ENCODE data around the gene R3HDM4. TPM values are rescaled to one million over a fixed set of nuclear protein-coding genes. Genes with fewer than 3 reads are reported as not detected.
"Not testable (repeated sequence)": the region's sequence is repeated elsewhere in the genome, so short reads cannot be mapped to it uniquely, and the experiment has no call there.

The R3HDM4 gene
- total RNA-seq, 1 experiment from 2014 or later, result 54.0 TPM

GRCh38 chr19:852136-853013, 60.6 kb downstream of the R3HDM4 start, which contains the start of gene ELANE:
Gene ELANE, plus strand, starts transcription at chr19:852303. Its CDS starts 26 bp downstream, at chr19:852329.
- no peak for DNase-seq
- Mint-ChIP-seq H3K4me3 (ENCODE audit: low read depth, unreplicated experiment) (no peak within 1 kb of the TSS), H3K27ac (ENCODE audit: unreplicated experiment) (no peak within 1 kb of the TSS), H3K9me3 (ENCODE audit: low read depth, unreplicated experiment) (no peaks in the 10 kb centered on the region), H3K36me3 (ENCODE audit: insufficient read depth, unreplicated experiment) (no peaks in the 10 kb centered on the region), H3K4me1 (ENCODE audit: low read depth, unreplicated experiment) (peaks cover 4% of the 10 kb centered on the region), H3K27me3 (ENCODE audit: unreplicated experiment) (peaks cover 24% of the 10 kb centered on the region)
- BruUV-seq (replicated peaks), result no TSS peak
- intact Hi-C loops (cut with micrococcal nuclease; ENCODE audit: unreplicated experiment), result no loop called here
- TF ChIP-seq, protein P1, sequence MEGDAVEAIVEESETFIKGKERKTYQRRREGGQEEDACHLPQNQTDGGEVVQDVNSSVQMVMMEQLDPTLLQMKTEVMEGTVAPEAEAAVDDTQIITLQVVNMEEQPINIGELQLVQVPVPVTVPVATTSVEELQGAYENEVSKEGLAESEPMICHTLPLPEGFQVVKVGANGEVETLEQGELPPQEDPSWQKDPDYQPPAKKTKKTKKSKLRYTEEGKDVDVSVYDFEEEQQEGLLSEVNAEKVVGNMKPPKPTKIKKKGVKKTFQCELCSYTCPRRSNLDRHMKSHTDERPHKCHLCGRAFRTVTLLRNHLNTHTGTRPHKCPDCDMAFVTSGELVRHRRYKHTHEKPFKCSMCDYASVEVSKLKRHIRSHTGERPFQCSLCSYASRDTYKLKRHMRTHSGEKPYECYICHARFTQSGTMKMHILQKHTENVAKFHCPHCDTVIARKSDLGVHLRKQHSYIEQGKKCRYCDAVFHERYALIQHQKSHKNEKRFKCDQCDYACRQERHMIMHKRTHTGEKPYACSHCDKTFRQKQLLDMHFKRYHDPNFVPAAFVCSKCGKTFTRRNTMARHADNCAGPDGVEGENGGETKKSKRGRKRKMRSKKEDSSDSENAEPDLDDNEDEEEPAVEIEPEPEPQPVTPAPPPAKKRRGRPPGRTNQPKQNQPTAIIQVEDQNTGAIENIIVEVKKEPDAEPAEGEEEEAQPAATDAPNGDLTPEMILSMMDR (IDR thresholded peaks at IDR 0.05; ENCODE audit: unreplicated experiment), result no peak
- CTCF ChIA-PET, result no interaction called here

DNA sequence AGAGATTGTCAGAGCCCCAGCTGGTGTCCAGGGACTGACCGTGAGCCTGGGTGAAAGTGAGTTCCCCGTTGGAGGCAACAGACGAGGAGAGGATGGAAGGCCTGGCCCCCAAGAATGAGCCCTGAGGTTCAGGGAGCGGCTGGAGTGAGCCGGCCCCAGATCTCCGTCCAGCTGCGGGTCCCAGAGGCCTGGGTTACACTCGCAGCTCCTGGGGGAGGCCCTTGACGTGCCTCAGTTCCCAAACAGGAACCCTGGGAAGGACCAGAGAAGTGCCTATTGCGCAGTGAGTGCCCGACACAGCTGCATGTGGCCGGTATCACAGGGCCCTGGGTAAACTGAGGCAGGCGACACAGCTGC, 62.1 kb downstream of the R3HDM4 start:
- H3K4me1 Mint-ChIP-seq (ENCODE audit: low read depth, unreplicated experiment), result peaks cover 9% of the 10 kb centered on the region
- no peak overlapping the region for H3K4me3 Mint-ChIP-seq (ENCODE audit: low read depth, unreplicated experiment)
- no TSS peak for BruUV-seq (replicated peaks)
- TF ChIP-seq, protein P1 (IDR thresholded peaks at IDR 0.05; ENCODE audit: unreplicated experiment), result no peak
- intact Hi-C loops (cut with micrococcal nuclease; ENCODE audit: unreplicated experiment), result no loop called here
- no peaks in the 10 kb centered on the region for H3K9me3 Mint-ChIP-seq (ENCODE audit: low read depth, unreplicated experiment)
- H3K36me3 Mint-ChIP-seq (ENCODE audit: insufficient read depth, unreplicated experiment), result no peaks in the 10 kb centered on the region
- CTCF ChIA-PET, result interaction anchor here (1.5 kb wide), 1 partner anchor 8 kb away, joined by 4 read pairs; the partner anchor contains the start of gene CFD
- H3K27me3 Mint-ChIP-seq (ENCODE audit: unreplicated experiment), result peaks cover 38% of the 10 kb centered on the region
- H3K27ac Mint-ChIP-seq (ENCODE audit: unreplicated experiment), result no peak overlapping the region
- no peak for DNase-seq

DNA sequence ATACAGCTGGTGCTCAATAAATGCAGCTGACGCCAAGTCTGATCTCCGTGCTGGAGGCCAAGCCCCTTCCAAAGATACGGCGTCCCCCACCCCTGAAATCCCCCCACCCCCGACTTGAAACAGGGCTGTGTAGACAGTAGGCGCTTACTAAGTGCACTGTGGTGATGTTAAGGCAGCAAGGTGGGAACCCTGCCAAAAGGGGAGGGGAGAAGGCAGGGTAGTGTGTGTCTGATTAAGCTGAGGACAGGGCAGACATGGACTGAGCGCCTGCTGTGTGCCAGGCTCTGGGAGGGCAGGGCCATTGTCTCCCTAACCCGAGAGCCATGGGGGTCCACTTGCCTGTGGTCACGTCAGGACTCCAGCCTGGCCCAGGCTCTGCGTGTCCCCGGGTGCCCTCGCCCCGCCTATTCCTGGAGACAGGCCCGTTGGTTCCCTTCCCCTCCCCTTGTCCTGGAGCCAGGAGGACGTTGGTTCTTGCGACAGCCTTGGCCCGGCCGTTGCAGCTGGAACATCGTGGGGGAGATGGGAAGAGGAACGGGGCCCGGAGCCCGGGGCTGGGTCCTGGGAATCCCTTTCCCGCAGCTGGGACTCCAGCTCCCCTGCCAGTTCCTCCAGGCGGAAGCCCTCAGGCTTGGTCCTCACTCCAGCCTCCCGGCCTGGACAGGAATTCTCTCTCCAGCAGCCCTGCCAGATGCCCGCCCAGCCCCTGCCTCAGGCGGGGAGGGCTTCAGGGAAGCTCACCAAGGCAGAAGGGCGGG, 62.6 kb downstream of the R3HDM4 start:
- H3K9me3 Mint-ChIP-seq (ENCODE audit: low read depth, unreplicated experiment), result no peaks in the 10 kb centered on the region
- H3K4me3 Mint-ChIP-seq (ENCODE audit: low read depth, unreplicated experiment), result no peak overlapping the region
- peak; percentile 56 for DNase-seq
- CTCF ChIA-PET, result interaction anchor here (0.6 to 1.5 kb wide), 2 partner anchors 9 to 173 kb away, joined by 3 to 4 read pairs; partner anchors contain the start of gene CFD
- intact Hi-C loops (cut with micrococcal nuclease; ENCODE audit: unreplicated experiment), result no loop called here
- no peaks in the 10 kb centered on the region for H3K36me3 Mint-ChIP-seq (ENCODE audit: insufficient read depth, unreplicated experiment)
- peaks cover 9% of the 10 kb centered on the region for H3K4me1 Mint-ChIP-seq (ENCODE audit: low read depth, unreplicated experiment)
- H3K27me3 Mint-ChIP-seq (ENCODE audit: unreplicated experiment), result peaks cover 44% of the 10 kb centered on the region
- BruUV-seq (replicated peaks), result no TSS peak
- H3K27ac Mint-ChIP-seq (ENCODE audit: unreplicated experiment), result no peak overlapping the region
- TF ChIP-seq, protein P1 (IDR thresholded peaks at IDR 0.05; ENCODE audit: unreplicated experiment), result no peak

- intact Hi-C loops (cut with micrococcal nuclease; ENCODE audit: unreplicated experiment); BruUV-seq (replicated peaks); H3K4me1 Mint-ChIP-seq (ENCODE audit: low read depth, unreplicated experiment); H3K9me3 Mint-ChIP-seq (ENCODE audit: low read depth, unreplicated experiment); H3K4me3 Mint-ChIP-seq (ENCODE audit: low read depth, unreplicated experiment); H3K27ac Mint-ChIP-seq (ENCODE audit: unreplicated experiment); DNase-seq; H3K36me3 Mint-ChIP-seq (ENCODE audit: insufficient read depth, unreplicated experiment): not testable (repeated sequence)
- peaks cover 56% of the 10 kb centered on the region for H3K27me3 Mint-ChIP-seq (ENCODE audit: unreplicated experiment)
- CTCF ChIA-PET, result interaction anchor here (1.5 kb wide), 1 partner anchor 10 kb away, joined by 4 read pairs; the partner anchor contains the start of gene CFD
These were observed 63.8 kb downstream of the R3HDM4 start for GRCh38 chr19:849195-849594.
